GM18526 (cell line): ENCODE data around the gene HOXD9.

Source experiments
- POLR2A ChIP-seq: IDR thresholded peaks from 3 replicates; pipeline ENCODE4 v1.6.1; 2011; ENCODE audit not compliant: insufficient read length; ENCODE audit errors: extremely low read depth

Gene HOXD9

GRCh38 chr2:176145085-176145969, 22.8 kb downstream of the HOXD9 start:
- TF ChIP-seq POLR2A: no peak

- TF ChIP-seq POLR2A: no peak
Measured at GRCh38 chr2:176146101-176146500, 23.6 kb downstream of the HOXD9 start.

GRCh38 chr2:176146645-176147044, 24.1 kb downstream of the HOXD9 start:
- no peak for TF ChIP-seq POLR2A

GRCh38 chr2:176147210-176147799, 24.8 kb downstream of the HOXD9 start:
- TF ChIP-seq POLR2A: no peak

DNA sequence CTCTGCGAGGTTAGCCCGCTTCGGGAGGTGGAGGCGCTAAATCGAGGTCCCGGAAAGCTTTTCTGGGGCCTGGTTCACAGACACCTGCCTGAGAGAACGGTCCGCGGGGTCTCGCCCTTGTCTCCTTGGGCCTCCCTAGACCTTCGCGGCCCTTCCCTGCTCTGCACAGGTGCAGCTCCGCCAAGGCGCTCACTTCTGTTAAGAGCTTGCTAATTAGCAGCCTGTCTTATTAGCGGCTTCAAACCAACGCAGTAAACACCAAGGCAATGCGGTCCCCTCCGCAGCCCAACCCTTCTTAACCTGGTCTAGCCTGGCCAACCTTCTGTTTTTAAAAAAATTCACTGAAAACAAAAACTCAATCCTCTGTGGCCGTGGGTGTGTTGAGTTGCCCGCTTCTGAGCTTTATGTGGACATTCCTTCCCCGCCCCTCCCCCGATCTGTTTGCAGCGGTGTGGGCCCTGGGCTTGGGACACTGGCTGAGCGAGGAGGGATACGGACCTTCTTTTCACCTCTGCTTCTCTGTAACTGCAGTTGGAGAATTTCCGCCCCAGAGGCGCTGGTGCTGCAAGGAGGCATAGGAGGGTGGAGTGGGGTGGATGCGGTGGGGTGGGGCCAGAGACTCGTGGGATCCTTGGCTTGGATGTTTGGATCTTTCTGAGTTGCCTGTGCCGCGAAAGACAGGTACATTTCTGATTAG, 25.4 kb downstream of the HOXD9 start:
- no peak for TF ChIP-seq POLR2A

DNA sequence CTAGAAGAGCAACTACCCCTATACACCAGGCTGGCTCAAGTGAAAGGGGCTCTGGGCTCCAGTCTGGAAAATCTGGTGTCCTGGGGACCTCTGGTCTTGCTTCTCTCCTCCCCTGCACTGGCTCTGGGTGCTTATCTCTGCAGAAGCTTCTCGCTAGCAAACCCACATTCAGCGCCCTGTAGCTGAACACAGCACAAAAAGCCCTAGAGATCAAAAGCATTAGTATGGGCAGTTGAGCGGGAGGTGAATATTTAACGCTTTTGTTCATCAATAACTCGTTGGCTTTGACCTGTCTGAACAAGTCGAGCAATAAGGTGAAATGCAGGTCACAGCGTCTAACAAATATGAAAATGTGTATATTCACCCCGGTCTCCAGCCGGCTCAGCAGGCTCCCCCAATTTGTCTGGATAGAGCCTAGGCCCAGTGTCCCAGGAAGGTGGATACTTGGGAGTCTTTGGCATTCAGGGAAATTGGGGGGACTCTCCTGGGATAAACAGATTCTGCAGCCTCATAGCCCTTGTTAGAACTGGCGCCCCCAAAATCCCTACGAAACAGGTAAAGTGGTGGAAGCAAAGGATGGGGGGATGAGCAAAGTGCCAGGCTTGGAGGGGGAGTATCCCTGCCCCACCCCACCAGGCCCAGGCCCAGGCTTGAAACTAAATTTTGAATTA, 26.4 kb downstream of the HOXD9 start:
- no peak for TF ChIP-seq POLR2A

DNA sequence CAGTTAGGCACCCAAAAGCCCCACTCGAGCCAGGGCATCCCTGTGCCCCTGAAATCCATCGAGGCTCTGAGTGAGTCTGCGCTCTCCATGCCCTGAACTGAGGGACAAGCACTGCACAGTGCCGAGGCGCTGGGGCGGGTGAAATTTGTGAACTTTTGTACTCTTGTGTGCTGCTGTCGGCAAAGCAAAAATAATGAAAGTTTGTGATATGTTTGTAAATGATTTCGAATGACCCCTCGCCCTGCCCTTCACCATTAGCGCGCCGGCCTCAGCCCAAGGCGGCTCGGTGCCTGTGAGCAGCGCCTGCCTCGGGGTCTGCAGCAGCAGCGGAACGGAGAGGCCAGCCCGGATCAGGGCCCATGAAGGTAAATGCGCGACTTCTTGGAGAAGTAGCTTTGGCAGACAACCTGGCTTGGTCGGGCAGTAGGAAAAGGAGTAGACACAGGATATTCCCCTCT, 27.0 kb downstream of the HOXD9 start:
- no peak for TF ChIP-seq POLR2A

DNA sequence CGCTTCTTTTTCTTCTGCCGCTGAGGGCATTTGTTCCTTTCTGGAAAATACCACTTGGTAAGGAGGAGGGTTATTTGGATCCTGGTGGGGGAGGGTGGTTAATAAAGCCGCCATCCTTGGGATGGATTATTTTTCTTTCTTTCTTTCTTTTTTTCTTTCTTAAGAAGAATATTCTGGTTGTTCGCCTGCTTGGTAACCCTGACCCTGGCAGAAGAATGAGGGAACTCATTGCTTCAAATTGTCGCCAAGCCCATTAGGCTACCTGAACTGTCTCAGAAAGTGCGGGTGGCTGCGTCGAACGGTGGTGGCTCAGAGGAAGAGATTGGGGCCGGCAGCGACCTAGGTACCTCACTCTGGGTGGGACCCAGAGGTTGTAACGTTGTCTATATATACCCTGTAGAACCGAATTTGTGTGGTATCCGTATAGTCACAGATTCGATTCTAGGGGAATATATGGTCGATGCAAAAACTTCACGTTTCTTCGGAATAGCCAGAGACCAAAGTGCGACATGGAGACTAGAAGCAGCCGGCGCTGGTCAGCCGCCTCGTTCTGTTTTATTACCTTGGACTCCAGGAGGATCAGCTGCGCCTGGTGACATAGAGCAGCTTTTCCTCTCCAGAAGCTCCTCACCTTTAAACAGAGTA, 27.5 kb downstream of the HOXD9 start:
- no peak for TF ChIP-seq POLR2A

DNA sequence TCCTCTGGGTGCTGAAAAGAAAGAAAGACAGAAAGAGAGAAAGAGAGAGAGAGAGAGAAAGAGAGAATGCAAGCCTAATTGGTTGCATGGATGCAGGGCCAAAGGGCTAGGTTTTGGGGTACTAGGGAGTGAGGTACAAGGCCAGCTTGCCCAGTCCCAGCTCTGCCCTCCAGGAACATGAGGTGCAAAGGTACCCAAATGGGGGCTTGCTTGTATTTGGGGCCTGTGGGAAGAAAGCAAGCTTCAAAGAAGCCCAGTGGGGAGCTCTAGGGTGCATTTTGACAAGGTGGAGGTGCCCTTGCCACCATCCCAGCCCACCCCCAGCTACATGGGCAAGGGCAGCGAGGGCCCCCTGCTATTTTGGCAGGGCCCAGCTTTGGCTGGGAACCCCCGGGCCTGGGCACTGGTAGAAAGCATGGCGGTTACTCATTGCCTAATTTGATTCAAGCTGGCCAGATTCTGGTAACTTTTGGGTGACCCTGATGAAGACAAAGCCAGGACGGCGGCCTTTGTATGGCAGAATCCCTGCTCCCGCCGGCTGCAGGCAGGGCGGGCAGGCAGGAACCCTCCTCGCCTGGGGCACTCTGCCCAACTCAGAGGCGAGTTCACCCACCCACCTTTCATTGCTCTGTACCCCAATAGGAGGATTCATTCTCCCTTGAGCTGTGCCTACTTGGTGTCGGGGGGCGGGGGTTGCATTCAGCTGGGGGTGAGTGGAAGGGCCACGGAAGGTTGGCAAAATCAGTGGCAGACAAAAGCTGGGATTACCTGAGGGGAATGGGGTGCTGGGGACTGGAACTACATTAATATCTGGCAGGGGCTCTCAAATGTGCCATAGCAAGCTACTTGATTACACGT, 28.3 kb downstream of the HOXD9 start:
- TF ChIP-seq POLR2A: no peak

- TF ChIP-seq POLR2A: no peak
Measured at GRCh38 chr2:176151442-176152287, 29.1 kb downstream of the HOXD9 start, which contains the start of gene HOXD4. Gene HOXD4 (plus strand): TSS chr2:176151550. CDS start chr2:176151634, 84 bp downstream.

DNA sequence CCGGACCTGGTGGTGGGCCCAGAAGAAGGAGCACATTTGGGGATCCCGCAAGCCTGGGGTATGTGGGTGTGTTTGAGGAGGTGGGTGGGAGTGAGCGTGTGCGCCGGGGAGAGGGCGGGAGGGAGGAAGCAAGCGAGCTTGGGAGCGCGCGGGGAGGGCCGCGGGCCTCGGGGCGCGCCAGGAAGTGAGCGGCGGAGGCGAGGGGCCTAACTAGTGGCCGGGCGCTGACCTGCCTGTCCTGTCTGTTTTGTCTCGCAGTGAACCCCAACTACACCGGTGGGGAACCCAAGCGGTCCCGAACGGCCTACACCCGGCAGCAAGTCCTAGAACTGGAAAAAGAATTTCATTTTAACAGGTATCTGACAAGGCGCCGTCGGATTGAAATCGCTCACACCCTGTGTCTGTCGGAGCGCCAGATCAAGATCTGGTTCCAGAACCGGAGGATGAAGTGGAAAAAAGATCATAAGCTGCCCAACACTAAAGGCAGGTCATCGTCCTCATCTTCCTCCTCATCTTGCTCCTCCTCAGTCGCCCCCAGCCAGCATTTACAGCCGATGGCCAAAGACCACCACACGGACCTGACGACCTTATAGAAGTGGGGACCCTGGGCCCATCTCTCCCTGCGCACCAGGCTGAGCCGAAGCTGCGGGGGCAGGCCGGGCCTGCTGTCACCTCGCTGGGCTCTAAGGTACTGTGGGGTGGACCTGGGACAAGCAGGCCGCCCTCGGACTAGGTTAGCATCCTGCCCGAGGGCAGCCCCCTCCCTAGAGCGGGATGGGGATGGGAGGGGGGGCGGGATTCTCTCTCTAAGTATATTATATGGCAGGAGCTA, 30.0 kb downstream of the HOXD9 start:
- TF ChIP-seq POLR2A: no peak

GRCh38 chr2:176154576-176155252, 32.2 kb downstream of the HOXD9 start:
- no peak for TF ChIP-seq POLR2A
